Urothelium cell line (cell line): ENCODE measurements around the gene RBM12.

Experiments
- DNase-seq: peaks from one replicate; pipeline ENCODE4 v3.0.0; 2011; ENCODE audit warnings: low spot score, mixed read lengths
- FAIRE-seq: peaks from 2 replicates; lab custom pipeline; 2011; peaks lifted over from hg19 to GRCh38; lab: Jason Lieb, UNC

Gene RBM12

DNA sequence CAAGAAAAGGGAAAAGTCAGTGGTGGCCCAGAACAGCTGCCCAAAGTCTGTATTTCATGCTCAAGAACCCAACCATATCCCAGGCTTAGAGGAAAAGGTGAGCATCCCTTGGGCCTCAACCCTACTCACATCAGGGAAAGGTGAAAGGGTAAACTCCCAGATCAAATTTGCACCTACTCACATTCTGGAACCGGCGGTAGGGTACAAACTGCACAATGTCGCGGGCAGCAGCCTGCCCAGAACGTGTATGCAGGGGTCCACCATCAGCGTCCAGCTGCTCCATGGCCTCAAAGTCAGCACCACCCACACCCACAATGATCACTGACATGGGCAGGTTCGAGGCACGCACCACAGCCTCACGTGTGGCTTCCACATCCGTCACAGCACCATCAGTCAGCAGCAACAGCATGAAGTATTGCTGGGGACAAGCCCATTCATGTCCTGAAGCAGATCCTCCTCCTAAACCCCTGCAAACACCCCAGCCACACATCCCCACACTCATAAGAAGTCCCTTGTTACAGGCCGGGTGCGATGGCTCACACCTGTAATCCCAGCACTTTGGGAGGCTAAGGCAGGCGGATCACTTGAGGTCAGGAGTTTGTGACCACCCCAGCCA is 38.2 kb downstream of the RBM12 start:
- DNase-seq = no peak

DNA sequence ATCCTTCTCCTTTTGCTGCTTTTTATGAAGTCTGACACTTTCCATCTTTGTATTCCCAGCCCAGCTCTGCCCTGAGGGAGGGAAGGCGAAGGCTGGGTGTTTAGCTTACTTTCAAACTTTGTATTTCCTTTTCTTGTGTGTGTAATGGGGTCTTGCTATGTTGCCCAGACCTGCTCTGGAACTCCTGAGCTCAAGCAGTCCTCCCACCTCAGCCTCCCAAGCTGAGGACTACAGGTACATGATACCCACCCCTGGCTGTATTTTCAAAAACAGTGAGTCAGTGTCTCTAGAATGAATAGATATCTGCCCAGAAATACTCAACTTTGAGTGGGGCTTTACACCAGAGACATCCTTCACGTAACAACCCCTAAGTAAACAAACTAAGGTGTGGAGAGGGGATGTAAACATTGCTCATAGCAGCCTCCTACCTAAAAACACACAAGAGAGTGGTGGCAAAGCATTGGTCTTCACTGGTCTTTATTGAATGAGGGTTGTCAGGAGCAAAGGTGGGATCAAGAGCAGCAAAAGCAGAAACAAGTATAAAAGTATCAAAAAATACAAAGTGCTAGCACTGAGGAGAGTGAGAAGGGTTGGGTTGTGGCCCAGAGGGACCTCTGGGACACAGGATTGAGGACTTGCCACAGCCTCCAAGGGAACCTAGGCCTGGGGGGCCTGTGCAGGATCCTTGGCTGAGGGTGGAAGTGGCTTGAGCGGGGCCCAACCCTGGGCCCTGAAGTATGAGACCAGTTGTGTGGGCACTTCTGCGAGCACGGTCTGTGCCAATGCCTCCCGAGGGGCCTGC is 38.9 kb downstream of the RBM12 start:
- FAIRE-seq = no peak
- DNase-seq = no peak

More for the DNA sequence above, 38.2 kb downstream of the RBM12 start:
- FAIRE-seq = no peak

DNA sequence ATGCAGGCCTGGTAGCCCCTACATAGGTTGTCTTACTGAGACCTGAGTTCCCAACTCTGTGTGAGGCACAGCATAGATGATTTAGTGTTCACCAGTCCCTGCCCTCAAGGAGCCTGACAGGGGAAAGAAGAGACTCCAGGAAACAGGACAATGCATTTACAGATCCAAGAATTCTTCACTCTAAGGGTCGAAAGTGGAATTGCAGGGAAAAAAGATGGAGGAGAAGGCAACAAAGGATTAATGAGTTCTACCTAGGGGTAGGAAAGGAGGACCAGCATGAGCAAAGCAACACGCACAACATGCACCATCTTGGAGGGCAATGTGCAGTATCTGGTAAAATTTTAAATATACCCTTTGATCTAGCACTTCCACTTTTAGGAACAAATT is 43.1 kb downstream of the RBM12 start:
- no peak for FAIRE-seq
- DNase-seq = no peak

DNA sequence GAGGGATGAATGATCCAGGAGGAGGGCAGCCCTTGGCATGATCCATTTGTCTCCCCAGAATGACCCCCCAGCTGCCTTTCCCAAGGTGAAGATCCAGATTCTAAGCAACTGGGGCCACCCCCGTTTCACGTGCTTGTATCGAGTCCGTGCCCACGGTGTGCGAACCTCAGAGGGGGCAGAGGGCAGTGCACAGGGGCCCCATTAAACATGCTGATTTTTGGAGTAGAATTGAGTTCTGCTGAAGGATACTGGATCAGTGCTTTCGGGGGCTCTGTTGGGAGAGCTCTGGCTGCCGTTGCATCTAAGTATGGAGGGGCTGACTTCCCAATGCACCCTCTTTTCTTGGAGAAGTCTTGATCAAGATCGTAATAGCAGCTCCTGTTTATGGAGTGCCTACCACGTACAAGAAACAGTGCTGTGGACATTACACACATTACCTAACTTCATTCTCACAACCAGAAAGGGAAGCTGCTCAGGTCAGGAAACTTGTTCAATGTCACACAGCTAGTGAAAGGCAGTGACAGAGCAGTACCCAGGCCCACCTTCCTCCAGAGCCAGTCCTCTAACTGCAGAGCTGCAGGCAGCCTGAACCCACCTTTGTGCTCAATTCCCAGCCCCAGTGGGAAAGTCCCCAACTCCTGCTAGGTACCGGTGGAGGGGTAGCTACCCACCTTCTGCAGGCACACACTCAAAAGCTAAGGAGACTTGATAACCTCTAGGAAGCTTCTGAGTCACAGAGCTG is 43.7 kb downstream of the RBM12 start:
- DNase-seq (no peak), FAIRE-seq (no peak)

DNA sequence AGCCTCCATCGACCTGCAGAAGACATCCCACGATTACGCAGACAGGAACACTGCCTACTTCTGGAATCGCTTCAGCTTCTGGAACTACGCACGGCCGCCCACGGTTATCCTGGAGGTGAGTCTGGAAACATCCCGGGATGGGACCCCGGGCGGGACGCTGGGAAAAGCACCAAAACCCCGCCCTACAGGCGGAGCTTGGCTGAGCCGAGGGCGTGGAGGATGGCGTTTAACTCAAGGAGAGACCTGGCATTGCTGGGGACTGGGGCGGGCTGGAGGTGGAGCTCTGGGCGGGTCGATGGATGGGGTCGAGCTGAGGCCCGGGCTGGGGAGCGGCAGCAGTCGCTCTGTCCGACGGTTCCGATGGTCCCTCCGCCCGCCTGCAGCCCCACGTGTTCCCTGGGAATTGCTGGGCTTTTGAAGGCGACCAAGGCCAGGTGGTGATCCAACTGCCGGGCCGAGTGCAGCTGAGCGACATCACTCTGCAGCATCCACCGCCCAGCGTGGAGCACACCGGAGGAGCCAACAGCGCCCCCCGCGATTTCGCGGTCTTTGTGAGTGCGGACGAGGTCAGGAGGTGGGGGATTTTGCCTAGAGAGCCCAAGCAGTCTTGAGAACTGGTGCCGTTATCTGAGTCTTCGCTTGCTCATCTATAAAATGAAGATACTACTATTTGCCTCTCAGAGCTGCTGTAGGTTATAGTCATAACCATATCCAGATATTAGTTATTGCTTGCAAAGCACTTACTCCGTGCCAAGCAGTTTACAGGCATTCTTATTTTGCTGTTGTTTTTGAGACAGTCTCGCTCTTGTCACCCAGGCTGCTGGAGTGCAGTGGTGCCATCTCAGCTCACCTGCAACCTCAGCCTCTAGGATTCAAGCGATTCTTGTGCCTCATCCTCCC is 45.3 kb downstream of the RBM12 start:
- DNase-seq (peak; percentile 92), FAIRE-seq (no peak)

DNA sequence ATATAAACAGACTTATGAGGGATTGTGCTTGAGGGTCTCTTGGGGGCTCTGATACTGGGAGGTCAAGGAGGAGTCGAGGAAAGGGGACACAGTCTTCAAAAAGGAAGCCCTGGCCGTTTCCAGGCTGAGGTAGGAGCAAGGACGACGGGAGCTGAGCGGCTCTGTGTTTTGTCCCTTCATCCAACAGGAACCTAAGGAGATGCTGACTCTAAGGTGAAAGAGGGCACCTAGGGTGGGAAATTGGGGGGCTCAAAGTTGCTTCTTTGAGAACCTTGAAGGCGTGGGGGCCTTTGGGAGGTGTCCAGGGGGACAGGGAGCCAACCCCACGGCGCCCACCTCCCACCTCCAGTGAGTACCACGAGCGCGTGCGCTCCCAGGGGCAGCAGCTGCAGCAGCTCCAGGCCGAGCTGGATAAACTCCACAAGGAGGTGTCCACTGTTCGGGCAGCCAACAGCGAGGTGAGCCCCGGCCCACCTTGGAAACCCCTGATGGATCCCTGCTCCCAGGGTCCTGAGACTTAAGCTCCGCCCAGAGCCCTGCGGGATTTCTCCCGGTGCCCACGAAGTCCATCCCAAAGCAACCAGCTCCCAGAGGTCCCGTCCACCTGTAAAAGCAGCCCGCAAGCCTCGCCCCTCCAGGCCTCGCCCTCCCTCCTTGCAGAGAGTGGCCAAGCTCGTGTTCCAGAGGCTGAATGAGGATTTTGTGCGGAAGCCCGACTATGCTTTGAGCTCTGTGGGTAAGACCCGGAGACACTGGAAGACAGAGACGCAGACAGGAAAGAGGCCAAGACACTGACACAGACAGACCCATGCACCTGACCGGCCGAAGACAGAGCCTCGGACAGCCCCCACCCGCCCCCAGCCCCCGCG is 46.2 kb downstream of the RBM12 start:
- DNase-seq (peak; percentile 36), FAIRE-seq (no peak)

DNA sequence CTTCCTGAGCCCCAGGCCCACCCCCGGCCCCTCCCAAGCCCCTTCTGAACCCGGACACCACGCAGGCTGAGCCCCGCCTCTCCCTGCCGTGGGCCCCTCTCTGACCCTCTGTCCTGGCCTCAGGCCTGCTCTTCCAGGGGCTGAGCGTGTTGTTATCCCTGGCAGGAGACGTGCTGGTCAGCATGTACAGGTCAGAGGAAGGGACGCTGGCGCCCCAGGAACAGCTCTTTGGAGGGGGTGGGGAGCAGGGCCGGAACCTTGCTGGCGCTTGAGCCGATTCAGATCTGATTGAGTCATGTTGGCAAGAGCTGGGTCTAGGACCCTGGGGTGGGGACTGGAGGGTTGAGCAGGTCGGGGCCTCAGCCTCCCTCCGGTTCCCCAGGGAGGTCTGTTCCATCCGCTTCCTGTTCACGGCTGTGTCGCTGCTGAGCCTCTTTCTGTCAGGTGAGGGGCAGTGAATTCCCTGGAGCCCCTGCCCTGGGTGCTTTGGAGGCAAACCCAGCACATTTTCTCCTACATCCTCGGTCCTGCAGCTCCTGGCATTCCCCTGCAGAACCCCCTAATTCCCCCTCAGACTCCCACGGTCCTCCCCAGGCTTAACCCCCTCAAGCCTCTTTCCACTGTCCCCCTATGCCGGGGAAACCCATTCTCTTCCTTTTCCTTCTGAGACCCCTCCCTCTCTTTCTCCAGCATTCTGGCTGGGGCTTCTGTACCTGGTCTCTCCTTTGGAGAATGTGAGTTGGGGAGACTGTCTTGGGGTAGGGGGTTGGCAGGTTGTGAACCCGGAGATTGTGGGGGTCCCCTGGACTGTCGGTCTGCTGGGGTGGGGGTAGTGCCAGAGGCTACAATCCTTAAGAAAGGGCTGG is 47.1 kb downstream of the RBM12 start:
- no peak for FAIRE-seq

DNA sequence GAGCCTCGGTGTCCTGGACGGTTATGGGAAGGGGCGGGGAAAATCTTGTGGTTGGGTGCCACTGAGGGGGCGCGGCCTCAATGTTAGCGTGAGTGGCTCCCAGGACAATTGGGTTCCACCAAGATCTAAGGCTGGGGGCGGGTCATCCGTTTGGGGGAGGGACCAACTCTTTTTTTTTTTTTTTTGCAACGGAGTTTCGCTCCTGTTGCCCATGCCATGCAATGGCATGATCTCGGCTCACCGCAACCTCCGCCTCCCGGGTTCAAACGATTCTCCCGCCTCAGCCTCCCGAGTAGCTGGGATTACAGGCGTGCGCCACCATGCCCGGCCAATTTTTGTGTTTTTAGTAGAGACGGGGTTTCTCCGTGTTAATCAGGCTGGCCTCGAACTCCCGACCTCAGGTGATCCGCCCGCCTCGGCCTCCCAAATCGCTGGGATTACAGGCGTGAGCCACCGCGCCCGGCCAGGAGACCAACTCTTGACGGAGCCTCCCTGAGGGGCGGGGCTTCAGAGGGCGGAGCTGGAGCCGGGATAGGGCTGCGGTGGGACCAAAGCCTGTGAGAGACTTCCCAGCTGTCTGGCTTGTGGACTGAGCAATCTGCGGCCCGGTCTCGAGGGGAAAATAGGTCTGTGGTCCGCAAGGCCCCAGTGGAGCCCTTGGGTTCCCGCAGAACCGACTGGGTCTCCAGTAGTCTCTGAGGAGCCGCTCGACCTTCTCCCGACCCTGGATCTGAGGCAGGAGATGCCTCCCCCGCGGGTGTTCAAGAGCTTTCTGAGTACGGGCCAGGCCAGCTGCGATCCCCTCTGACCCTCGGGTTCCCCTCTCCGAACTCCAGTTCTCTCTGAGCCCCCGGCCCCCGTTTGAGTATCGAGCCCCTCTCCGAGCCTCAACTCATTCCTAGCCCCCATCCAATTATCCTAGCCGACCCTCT is 48.0 kb downstream of the RBM12 start:
- no peak for FAIRE-seq
- peak; percentile 61 for DNase-seq

More for the DNA sequence above, 47.1 kb downstream of the RBM12 start:
- DNase-seq = peak; percentile 80

DNA sequence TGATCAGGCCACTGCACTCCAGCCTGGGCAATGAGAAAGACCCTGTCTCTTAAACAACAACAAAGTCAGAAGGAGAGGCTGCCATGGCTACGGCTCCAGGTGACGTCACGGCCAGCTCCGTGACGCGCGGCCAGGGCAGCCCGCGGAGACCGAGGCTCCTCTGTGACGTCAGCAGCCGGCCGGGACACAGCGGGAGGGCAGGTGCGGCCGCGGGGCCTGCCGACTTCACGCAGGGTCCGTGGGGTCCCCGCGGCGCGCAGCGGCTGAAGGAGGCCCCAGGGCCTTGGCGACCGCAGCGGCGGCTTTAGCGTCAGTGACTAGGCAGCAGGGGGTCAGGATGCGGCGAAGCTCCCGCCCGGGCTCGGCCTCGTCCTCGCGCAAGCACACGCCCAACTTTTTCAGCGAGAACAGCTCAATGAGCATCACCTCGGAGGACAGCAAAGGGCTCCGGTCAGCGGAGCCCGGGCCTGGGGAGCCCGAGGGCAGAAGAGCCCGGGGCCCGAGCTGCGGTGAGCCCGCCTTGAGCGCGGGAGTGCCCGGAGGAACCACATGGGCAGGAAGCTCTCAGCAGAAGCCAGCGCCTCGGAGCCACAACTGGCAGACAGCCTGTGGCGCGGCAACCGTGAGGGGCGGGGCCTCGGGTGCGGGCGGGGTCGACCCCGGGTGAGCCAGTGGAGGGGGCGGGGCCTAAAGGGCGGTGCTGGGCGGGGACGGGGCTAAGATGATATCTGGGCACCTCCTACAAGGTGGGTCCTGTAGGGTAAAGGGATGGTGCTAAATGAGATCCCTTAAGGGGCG is 48.8 kb downstream of the RBM12 start, which contains the start of gene SPAG4:
TSS of gene SPAG4 (plus strand) at position 163 of the 798 bp plus-strand sequence. CDS start at position 338, 175 bp downstream.
- FAIRE-seq (peak; percentile 81), DNase-seq (peak; percentile 99)

DNA sequence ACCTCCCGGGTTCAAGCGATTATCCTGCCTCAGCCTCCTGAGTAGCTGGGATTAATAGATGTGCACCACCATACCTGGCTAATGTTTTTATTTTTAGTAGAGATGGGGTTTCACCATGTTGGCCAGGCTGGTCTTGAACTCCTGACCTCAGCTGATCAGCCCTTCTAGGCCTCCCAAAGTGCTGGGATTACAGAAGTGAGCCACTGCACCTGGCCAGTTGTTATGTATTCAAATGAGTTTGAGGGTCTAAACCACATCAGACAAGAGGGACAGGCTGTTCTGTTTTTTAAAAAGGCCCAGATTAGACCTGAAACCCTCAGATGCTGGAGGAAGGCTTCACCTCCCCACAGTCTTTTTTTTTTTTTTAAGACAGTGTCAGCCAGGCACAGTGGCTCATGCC is 53.2 kb downstream of the RBM12 start:
- FAIRE-seq = no peak

DNA sequence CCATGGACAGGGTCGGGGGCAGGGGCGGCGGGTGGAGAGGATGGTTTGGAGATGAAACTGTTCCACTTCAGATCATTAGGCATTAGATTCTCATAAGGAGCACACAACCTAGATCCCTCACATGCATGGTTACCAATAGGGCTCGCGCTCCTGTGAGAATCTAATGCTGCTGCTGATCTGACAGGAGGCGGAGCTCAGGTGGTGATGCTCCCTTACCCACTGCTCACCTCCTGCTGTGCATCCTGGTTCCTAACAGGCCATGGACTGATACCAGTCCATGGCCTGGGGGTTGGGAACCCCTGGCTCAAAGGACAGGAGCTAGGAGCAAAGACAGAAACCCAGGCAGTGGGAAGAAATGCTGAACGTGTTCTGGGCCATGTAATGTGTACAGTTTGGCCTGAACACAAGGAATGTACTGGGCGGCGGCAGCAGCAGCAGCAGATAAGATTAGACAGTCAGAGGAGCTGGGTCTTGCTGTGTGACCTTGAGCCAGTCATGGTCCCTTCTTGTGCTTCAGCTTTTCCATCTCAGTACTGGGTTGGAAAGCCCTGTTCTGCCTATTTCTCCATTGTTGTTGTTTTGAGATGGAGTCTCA is 53.8 kb downstream of the RBM12 start:
- DNase-seq (no peak), FAIRE-seq (no peak)

More for the DNA sequence above, 53.2 kb downstream of the RBM12 start:
- DNase-seq = no peak

DNA sequence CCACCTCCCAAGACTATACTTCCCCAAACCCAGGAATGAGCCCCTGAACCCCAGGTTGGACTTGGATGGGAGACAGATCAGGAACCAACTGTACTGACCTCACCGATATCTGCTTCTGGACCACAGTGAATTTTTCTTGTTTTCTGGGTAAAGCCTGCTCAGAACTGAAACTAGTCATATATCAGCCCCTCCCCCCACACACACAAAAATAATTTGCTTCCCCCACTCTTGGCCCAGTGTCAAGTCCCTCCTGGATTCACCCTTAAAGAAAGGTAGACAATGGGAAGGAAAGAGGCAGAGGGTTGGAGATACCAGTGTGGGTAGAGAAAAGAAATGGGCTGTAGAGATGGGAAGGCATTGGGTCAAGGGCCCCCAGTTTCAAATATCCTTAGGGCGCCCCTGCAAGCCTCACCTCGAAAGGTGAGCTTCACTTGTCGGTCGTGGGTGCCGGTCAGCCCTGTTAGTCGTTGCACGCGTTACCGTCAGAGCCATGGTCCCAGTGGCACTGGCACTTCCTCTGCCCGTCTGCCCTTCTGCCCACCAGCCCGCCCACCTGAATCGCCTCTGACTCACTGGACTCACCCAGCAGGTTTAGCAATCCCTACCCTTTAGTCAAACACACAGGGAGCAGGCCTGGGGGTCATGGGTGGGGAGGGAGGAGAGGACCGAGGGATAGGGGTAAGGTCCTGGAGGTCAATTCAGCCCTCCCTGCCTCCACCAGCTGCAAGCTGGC is 57.5 kb downstream of the RBM12 start:
- FAIRE-seq (no peak), DNase-seq (no peak)

DNA sequence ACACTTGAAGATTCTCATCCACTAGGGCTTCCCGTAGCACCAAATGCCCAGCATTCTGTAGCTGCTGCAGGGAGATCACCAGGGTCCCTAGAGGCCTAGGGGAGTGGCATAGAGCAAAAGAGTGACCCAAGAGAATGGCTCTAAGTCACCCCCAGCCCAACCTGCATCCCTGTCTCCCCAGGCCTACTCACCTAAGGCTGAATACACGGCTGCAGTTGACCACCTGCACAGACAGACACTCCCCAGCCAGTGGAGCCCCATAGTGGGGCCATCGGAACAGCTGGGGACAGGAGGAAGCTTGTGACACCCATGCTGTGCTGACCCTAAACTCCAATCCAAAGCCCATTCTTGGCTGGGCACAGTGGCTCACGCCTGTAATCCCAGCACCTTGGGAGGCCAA is 58.6 kb downstream of the RBM12 start:
- FAIRE-seq = no peak

DNA sequence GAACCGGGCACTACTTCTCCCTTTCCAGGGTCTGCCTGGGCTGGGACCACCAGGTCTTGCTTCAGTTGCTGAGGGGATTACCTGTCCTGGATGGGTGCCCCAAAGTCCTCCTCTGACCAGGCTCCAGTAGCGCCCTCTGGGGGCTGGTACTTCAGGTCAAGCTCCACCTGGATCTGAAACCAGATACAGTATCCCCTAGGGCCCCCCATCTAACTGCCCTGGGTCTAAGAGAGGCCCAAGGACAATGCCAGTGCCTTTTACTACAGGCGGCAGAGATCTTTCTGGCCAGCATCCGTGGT is 60.3 kb downstream of the RBM12 start:
- peak; percentile 4 for DNase-seq
- no peak for FAIRE-seq

More for the DNA sequence above, 58.6 kb downstream of the RBM12 start:
- DNase-seq = no peak

DNA sequence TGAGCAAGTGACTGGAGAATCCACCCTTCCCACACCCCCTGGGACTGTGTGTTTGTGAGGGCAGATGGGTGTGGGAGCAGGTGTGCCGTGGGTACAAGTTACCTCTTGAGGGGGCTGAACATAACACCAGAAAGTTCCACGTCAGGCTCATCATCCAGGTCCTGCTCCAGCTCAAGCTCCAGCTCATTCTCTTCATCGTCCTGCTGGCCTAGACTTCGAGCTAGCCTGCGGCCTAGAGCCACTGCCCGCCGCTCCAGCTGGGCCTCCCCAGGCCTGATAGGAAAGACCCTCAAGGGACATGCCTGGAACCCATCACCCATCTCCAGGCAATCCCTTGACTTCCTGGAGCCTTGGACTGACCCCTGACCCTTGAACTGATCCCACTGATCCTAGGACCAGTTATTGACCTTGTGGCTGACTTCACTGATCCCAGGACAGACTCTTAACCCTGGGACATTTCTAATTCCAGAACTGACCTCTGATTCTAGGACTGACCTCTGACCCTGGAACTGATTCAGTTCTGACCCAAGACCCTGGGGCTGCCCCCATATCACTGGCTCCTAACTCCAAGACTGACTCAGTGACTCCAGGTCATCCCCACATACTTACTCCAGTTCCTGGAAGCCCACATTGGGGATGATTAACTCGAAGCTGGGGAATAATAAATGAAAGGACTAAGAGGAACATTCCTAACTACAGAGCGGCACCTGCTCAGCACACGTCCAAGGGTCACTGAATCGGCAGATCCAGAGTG is 60.8 kb downstream of the RBM12 start:
- DNase-seq (peak; percentile 4), FAIRE-seq (no peak)
